DOHH2 (cell line): ENCODE measurements around the gene MAPK7.

Experiments
- EZH2phosphoT487 ChIP-seq: fragments of 200-600 bp; sonication (generic); IDR thresholded peaks from 2 replicates; pipeline ENCODE4 v1.6.1; 2017; ENCODE audit warnings: borderline replicate concordance, mild to moderate bottlenecking, antibody characterized with exemption, low read length, moderate library complexity, mixed read lengths
- TF ChIP-seq, protein P1 (sequence below): fragments of 200-600 bp; sonication (generic); IDR thresholded peaks from one replicate; pipeline ENCODE4 v1.5.1; 2014; ENCODE audit warnings: antibody characterized with exemption, mild to moderate bottlenecking, low read depth, low read length; ENCODE audit not compliant: poor library complexity, severe bottlenecking

DNA sequence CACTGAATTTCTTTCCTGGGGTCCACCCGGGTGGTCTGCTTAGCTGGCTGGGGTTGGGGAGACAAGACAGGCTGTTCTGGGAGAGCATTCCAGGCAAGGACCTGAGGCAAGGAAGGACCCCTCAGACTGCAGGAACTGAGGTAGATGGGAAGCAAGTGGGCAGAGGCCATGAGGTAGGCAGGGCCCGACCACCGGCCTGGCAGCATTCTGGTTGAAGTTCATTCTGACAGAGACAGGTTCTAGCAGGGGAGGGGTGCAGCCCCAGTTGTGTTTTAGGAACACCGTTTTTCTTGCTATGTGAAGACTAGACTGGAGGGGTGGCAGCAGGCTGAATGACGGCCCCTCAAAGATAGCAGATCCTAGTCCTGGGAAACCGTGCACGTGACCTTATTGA is 33.2 kb upstream of the MAPK7 start:
- TF ChIP-seq, protein P1, sequence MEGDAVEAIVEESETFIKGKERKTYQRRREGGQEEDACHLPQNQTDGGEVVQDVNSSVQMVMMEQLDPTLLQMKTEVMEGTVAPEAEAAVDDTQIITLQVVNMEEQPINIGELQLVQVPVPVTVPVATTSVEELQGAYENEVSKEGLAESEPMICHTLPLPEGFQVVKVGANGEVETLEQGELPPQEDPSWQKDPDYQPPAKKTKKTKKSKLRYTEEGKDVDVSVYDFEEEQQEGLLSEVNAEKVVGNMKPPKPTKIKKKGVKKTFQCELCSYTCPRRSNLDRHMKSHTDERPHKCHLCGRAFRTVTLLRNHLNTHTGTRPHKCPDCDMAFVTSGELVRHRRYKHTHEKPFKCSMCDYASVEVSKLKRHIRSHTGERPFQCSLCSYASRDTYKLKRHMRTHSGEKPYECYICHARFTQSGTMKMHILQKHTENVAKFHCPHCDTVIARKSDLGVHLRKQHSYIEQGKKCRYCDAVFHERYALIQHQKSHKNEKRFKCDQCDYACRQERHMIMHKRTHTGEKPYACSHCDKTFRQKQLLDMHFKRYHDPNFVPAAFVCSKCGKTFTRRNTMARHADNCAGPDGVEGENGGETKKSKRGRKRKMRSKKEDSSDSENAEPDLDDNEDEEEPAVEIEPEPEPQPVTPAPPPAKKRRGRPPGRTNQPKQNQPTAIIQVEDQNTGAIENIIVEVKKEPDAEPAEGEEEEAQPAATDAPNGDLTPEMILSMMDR = no peak
- no peak for TF ChIP-seq EZH2phosphoT487
